ENCODE data around the gene MS4A10. TPM values are rescaled to one million over a fixed set of nuclear protein-coding genes. Genes with fewer than 3 reads are reported as not detected.

MS4A10 gene
- not detected for total RNA-seq

GRCh38 chr11:60785136-60785535 is at the start of gene MS4A10:
Gene MS4A10, plus strand, starts transcription at chr11:60785333. Its CDS starts 5,003 bp downstream, at chr11:60790336.
- Mint-ChIP-seq H3K27me3 (peaks cover under 1% of the 10 kb centered on the region), H3K4me3 (no peak within 1 kb of the TSS), H3K27ac (no peak within 1 kb of the TSS), H3K4me1 (no peaks in the 10 kb centered on the region), H3K36me3 (ENCODE audit: low read depth) (no peaks in the 10 kb centered on the region), H3K9me3 (no peaks in the 10 kb centered on the region)
- CTCF ChIA-PET, result interaction anchor here (1.3 to 1.4 kb wide), 2 partner anchors 11 to 102 kb away, joined by 3 to 5 read pairs; no protein-coding TSS in a partner anchor
- DNase-seq, result no peak
- POLR2A ChIA-PET, result no interaction called here

- no peak overlapping the region for H3K4me3 Mint-ChIP-seq
These were observed 46.0 kb upstream of the MS4A10 start for GRCh38 chr11:60739114-60739513.

GRCh38 chr11:60740573-60740972 is 44.6 kb upstream of the MS4A10 start:
- no peaks in the 10 kb centered on the region for H3K9me3 Mint-ChIP-seq
- H3K36me3 Mint-ChIP-seq (ENCODE audit: low read depth), result no peaks in the 10 kb centered on the region
- H3K4me1 Mint-ChIP-seq, result no peaks in the 10 kb centered on the region
- H3K27ac Mint-ChIP-seq, result no peak overlapping the region
- CTCF ChIA-PET, result no interaction called here
- DNase-seq, result no peak
- H3K4me3 Mint-ChIP-seq, result no peak overlapping the region
- POLR2A ChIA-PET, result no interaction called here
- H3K27me3 Mint-ChIP-seq, result peaks cover 15% of the 10 kb centered on the region

More at GRCh38 chr11:60739114-60739513, 46.0 kb upstream of the MS4A10 start:
- CTCF ChIA-PET, result no interaction called here
- Mint-ChIP-seq H3K4me1 (no peaks in the 10 kb centered on the region), H3K9me3 (no peaks in the 10 kb centered on the region), H3K36me3 (ENCODE audit: low read depth) (no peaks in the 10 kb centered on the region), H3K27ac (no peak overlapping the region), H3K27me3 (peaks cover 13% of the 10 kb centered on the region)
- POLR2A ChIA-PET, result no interaction called here
- no peak for DNase-seq

GRCh38 chr11:60741421-60741820 is 43.7 kb upstream of the MS4A10 start:
- no peaks in the 10 kb centered on the region for H3K9me3 Mint-ChIP-seq
- no peak overlapping the region for H3K27ac Mint-ChIP-seq
- no peak for DNase-seq
- POLR2A ChIA-PET, result no interaction called here
- no peaks in the 10 kb centered on the region for H3K36me3 Mint-ChIP-seq (ENCODE audit: low read depth)
- H3K4me1 Mint-ChIP-seq, result no peaks in the 10 kb centered on the region
- H3K27me3 Mint-ChIP-seq, result peaks cover 15% of the 10 kb centered on the region
- CTCF ChIA-PET, result no interaction called here
- no peak overlapping the region for H3K4me3 Mint-ChIP-seq

- no peak overlapping the region for H3K27ac Mint-ChIP-seq
- no peaks in the 10 kb centered on the region for H3K36me3 Mint-ChIP-seq (ENCODE audit: low read depth)
- H3K4me1 Mint-ChIP-seq, result no peaks in the 10 kb centered on the region
- H3K9me3 Mint-ChIP-seq, result peaks cover 4% of the 10 kb centered on the region
- CTCF ChIA-PET, result interaction anchor here (1.4 kb wide), 1 partner anchor 32 kb away, joined by 5 read pairs; no protein-coding TSS in a partner anchor
- DNase-seq, result no peak
- no peak overlapping the region for H3K4me3 Mint-ChIP-seq
- peaks cover 13% of the 10 kb centered on the region for H3K27me3 Mint-ChIP-seq
- POLR2A ChIA-PET, result no interaction called here
These were observed 42.1 kb upstream of the MS4A10 start for GRCh38 chr11:60743058-60743457.

GRCh38 chr11:60744114-60744513 is 41.0 kb upstream of the MS4A10 start:
- ChIA-PET POLR2A (no interaction called here), CTCF (interaction anchor here (1.4 kb wide), 1 partner anchor 31 kb away, joined by 5 read pairs; no protein-coding TSS in a partner anchor)
- H3K36me3 Mint-ChIP-seq (ENCODE audit: low read depth), result no peaks in the 10 kb centered on the region
- H3K27me3 Mint-ChIP-seq, result peaks cover 8% of the 10 kb centered on the region
- peaks cover 4% of the 10 kb centered on the region for H3K9me3 Mint-ChIP-seq
- no peak overlapping the region for H3K4me3 Mint-ChIP-seq
- DNase-seq, result no peak
- H3K27ac Mint-ChIP-seq, result no peak overlapping the region
- no peaks in the 10 kb centered on the region for H3K4me1 Mint-ChIP-seq

GRCh38 chr11:60747359-60747873 is 37.7 kb upstream of the MS4A10 start:
- CTCF ChIA-PET, result interaction anchor here (1.0 kb wide), 1 partner anchor 27 kb away, joined by 3 read pairs; no protein-coding TSS in a partner anchor
- Mint-ChIP-seq H3K27me3 (peaks cover 11% of the 10 kb centered on the region), H3K27ac (no peak overlapping the region)

GRCh38 chr11:60748225-60748624 is 36.9 kb upstream of the MS4A10 start:
- CTCF ChIA-PET, result no interaction called here
- POLR2A ChIA-PET, result no interaction called here
- Mint-ChIP-seq H3K9me3 (peaks cover 4% of the 10 kb centered on the region), H3K4me3 (no peak overlapping the region), H3K27me3 (peaks cover 12% of the 10 kb centered on the region), H3K36me3 (ENCODE audit: low read depth) (no peaks in the 10 kb centered on the region), H3K27ac (no peak overlapping the region), H3K4me1 (no peaks in the 10 kb centered on the region)
- DNase-seq, result no peak

More at GRCh38 chr11:60747359-60747873, 37.7 kb upstream of the MS4A10 start:
- peaks cover 4% of the 10 kb centered on the region for H3K9me3 Mint-ChIP-seq
- POLR2A ChIA-PET, result no interaction called here
- no peak for DNase-seq
- H3K4me3 Mint-ChIP-seq, result no peak overlapping the region
- H3K36me3 Mint-ChIP-seq (ENCODE audit: low read depth), result no peaks in the 10 kb centered on the region
- H3K4me1 Mint-ChIP-seq, result no peaks in the 10 kb centered on the region

GRCh38 chr11:60748821-60749220 is 36.3 kb upstream of the MS4A10 start:
- Mint-ChIP-seq H3K4me3 (no peak overlapping the region), H3K27me3 (peaks cover 14% of the 10 kb centered on the region), H3K4me1 (no peaks in the 10 kb centered on the region), H3K9me3 (peaks cover 4% of the 10 kb centered on the region), H3K36me3 (ENCODE audit: low read depth) (no peaks in the 10 kb centered on the region), H3K27ac (no peak overlapping the region)
- ChIA-PET CTCF (no interaction called here), POLR2A (no interaction called here)
- DNase-seq, result no peak

- DNase-seq, result no peak
- Mint-ChIP-seq H3K27me3 (peaks cover 12% of the 10 kb centered on the region), H3K4me1 (no peaks in the 10 kb centered on the region), H3K9me3 (peaks cover 4% of the 10 kb centered on the region), H3K4me3 (no peak overlapping the region), H3K36me3 (ENCODE audit: low read depth) (no peaks in the 10 kb centered on the region), H3K27ac (no peak overlapping the region)
- ChIA-PET POLR2A (no interaction called here), CTCF (interaction anchor here (1.3 kb wide), 1 partner anchor 12 kb away, joined by 4 read pairs; no protein-coding TSS in a partner anchor)
These were observed 34.2 kb upstream of the MS4A10 start for GRCh38 chr11:60750911-60751310.

- Mint-ChIP-seq H3K4me3 (no peak overlapping the region), H3K27ac (no peak overlapping the region), H3K27me3 (peaks cover 16% of the 10 kb centered on the region), H3K9me3 (no peaks in the 10 kb centered on the region), H3K36me3 (ENCODE audit: low read depth) (no peaks in the 10 kb centered on the region), H3K4me1 (no peaks in the 10 kb centered on the region)
- POLR2A ChIA-PET, result no interaction called here
- no peak for DNase-seq
- CTCF ChIA-PET, result interaction anchor here (0.6 to 1.1 kb wide), 2 partner anchors 13 to 1001 kb away, joined by 3 read pairs; no protein-coding TSS in a partner anchor
These were observed 31.8 kb upstream of the MS4A10 start for GRCh38 chr11:60753309-60753708.

- no peak overlapping the region for H3K4me3 Mint-ChIP-seq
- peaks cover 30% of the 10 kb centered on the region for H3K27me3 Mint-ChIP-seq
- ChIA-PET POLR2A (no interaction called here), CTCF (interaction anchor here (0.9 kb wide), 1 partner anchor 10 kb away, joined by 3 read pairs; no protein-coding TSS in a partner anchor)
- no peak overlapping the region for H3K27ac Mint-ChIP-seq
- H3K36me3 Mint-ChIP-seq (ENCODE audit: low read depth), result no peaks in the 10 kb centered on the region
- DNase-seq, result no peak
- no peaks in the 10 kb centered on the region for H3K9me3 Mint-ChIP-seq
- no peaks in the 10 kb centered on the region for H3K4me1 Mint-ChIP-seq
These were observed 30.2 kb upstream of the MS4A10 start for GRCh38 chr11:60754887-60755286.

GRCh38 chr11:60756307-60757032 is 28.7 kb upstream of the MS4A10 start, which contains the start of gene MS4A15:
Gene MS4A15, plus strand, starts transcription at chr11:60756867. Its CDS starts 6,867 bp downstream, at chr11:60763734.
- Mint-ChIP-seq H3K27ac (no peak within 1 kb of the TSS), H3K4me3 (no peak within 1 kb of the TSS), H3K9me3 (no peaks in the 10 kb centered on the region), H3K27me3 (peaks cover 43% of the 10 kb centered on the region), H3K36me3 (ENCODE audit: low read depth) (no peaks in the 10 kb centered on the region), H3K4me1 (no peaks in the 10 kb centered on the region)
- DNase-seq, result no peak
- ChIA-PET CTCF (interaction anchor here (0.6 to 1.6 kb wide), 4 partner anchors 9 to 138 kb away, joined by 3 to 7 read pairs (median 4); no protein-coding TSS in a partner anchor), POLR2A (no interaction called here)

Data from activated CD4-positive, alpha-beta memory T cell treated with anti-CD3 and anti-CD28 coated beads, Interleukin-2, amount 10 ng/mL, durations not matched to agents 7 days and 5 days (primary cell).